ENCODE results near the gene THYN1.
A peak's percentile ranks its signal among the peaks of the same experiment; 100 is the strongest.
"Not testable (repeated sequence)": the region's sequence is repeated elsewhere in the genome, so short reads cannot be mapped to it uniquely, and the experiment has no call there.

The THYN1 gene

DNA sequence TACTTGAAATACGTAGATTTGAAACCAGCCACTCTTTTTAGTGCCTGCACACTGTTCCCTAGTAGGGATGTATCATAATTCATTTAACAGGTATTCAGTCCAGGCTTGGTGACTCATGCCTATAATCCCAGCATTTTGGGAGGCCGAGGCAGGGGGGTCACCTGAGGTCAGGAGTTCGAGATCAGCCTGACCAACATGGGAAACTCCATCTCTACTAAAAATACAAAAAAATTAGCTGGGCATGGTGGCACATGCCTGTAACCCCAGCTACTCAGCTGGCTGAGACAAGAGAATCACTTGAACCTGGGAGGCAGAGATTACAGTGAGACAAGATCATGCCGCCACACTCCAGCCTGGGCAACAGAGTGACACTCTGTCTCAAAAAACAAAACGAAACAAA is 31.2 kb upstream of the THYN1 start:
- H3K9ac ChIP-seq (ENCODE audit: low read depth in 1 of 2, low read length in 2 of 2) = not testable (repeated sequence)

DNA sequence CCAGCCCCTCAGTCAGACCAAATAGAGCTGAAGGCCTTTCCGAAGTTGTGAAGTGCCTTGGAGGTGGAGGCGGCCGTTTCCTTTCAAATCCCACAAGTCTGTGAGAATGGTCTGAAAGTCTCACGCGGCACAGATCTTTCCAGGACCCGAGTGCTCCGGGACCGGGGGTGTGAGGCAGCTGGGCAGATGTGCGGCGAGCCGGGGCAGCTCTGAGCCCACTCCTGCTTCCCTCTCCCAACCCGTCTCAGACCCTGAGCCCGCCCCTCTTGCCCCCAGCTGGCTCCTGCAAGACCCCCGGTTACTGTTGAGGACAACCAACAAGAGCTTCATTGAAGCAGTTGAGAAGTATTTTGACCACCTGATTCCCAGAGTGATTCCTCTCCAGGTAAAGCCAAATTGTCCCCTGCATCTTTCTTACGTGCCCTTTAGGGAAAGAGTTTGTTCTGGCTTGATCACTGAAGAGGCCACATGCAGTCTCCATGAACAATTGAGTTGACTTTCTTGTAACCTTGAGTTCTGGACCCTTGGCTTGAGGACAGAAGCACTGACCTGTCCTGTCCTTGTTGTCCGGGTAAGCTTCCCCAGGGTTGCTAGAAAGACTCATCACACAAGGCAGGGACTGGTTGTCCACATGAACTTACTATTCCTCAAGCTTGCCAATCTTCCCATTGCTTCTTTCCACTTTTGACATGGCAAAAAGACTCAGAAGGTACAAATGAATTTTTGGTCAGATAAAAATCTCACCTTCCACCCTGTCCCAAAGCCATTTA is 30.5 kb upstream of the THYN1 start:
- Histone ChIP-seq H3K36me3 (ENCODE audit: control insufficient read depth in 1 of 2, insufficient read depth in 2 of 2, low read length in 2 of 2) (no peaks in the 10 kb centered on the region), H3K27ac (ENCODE audit: low read depth, low read length) (no peak overlapping the region), H3K4me1 (ENCODE audit: control insufficient read depth in 1 of 2, insufficient read depth in 2 of 2, low read length in 2 of 2) (no peaks in the 10 kb centered on the region), H3K9ac (ENCODE audit: low read depth in 1 of 2, low read length in 2 of 2) (no peak overlapping the region), H3K4me3 (ENCODE audit: low read depth in 1 of 2, low read length in 2 of 2) (no peak overlapping the region), H3K27me3 (ENCODE audit: control insufficient read depth in 1 of 2, insufficient read depth in 2 of 2, low read length in 2 of 2) (peaks cover 3 to 4% of the 10 kb centered on the region in 2 donors), H3K9me3 (ENCODE audit: control insufficient read depth in 1 of 2, low read length in 2 of 2) (no peaks in the 10 kb centered on the region)

More for the DNA sequence above, 31.2 kb upstream of the THYN1 start:
- H3K27ac ChIP-seq (ENCODE audit: low read depth, low read length); H3K4me3 ChIP-seq (ENCODE audit: low read depth in 1 of 2, low read length in 2 of 2); H3K36me3 ChIP-seq (ENCODE audit: control insufficient read depth in 1 of 2, insufficient read depth in 2 of 2, low read length in 2 of 2); H3K9me3 ChIP-seq (ENCODE audit: control insufficient read depth in 1 of 2, low read length in 2 of 2); H3K4me1 ChIP-seq (ENCODE audit: control insufficient read depth in 1 of 2, insufficient read depth in 2 of 2, low read length in 2 of 2); H3K27me3 ChIP-seq (ENCODE audit: control insufficient read depth in 1 of 2, insufficient read depth in 2 of 2, low read length in 2 of 2): not testable (repeated sequence)

DNA sequence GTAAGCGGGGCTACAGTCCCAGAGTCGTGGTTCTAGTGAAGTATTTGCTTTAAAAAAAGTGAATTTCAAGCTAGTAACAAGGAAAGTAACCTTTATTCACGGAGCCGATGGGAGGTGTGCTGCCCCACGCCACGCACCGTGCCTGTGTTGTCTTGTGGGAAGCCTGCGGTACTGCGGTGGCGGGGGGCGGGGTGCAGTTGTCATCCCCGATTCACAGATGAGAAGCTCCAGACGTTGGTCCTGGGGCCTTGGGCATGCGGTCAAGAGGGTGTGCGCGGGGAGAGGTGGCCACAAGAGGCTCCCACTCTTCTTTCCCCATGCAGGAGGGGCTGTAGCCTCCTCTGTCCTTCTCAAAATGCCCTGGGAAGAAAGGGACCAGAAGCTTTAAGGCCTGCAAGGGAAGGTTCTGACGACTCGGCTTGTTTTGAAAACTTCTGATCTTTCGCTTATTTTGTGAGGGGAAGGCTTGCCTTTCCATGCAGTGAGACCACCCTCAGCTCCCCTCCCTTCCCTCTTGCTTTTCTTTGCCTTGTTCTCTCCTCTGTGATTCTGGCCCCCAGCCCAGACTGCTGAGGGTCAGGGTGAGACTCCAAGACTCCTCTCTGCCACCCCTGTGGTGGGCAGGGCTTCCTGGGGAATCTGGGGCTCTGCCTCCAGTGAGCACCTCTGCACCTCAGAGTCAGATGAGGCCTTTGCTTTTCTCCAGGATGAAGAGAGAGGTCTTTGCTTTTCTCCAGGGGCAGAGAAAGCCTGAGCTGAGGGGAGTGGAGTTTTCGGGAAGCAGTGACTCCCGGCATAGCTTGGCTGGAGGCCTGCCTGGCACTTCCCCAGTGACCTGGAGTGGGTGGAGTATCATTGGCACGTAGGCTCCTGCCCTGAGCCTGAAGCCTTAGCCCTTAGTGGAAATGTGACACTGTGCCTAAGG is 29.2 kb upstream of the THYN1 start:
- Histone ChIP-seq H3K9ac (ENCODE audit: low read depth in 1 of 2, low read length in 2 of 2) (no peak overlapping the region), H3K4me1 (ENCODE audit: control insufficient read depth in 1 of 2, insufficient read depth in 2 of 2, low read length in 2 of 2) (no peaks in the 10 kb centered on the region), H3K36me3 (ENCODE audit: control insufficient read depth in 1 of 2, insufficient read depth in 2 of 2, low read length in 2 of 2) (no peaks in the 10 kb centered on the region), H3K9me3 (ENCODE audit: control insufficient read depth in 1 of 2, low read length in 2 of 2) (no peaks in the 10 kb centered on the region), H3K4me3 (ENCODE audit: low read depth in 1 of 2, low read length in 2 of 2) (no peak overlapping the region), H3K27me3 (ENCODE audit: control insufficient read depth in 1 of 2, insufficient read depth in 2 of 2, low read length in 2 of 2) (peaks cover 10 to 14% of the 10 kb centered on the region in 2 donors), H3K27ac (ENCODE audit: low read depth, low read length) (no peak overlapping the region)

DNA sequence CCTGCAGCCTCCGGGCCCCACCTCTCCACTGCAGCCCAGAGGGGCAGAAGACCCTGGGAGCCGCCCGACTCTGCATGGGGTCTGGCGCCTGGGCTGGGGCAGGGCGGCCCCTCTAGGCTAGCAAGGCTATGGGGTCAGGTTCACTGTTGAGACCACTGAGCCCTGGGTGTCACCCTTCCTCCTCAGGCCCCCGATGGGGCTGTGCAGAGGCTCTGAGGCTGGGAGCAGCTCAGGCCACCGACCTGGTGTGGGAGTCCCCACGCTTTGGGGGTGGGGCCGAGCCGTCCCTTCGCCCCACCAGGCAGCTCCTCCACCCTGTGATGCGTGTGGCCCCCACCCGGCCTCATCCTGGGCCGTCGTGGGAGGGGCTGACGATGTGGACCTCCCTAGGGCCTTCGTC is 28.5 kb upstream of the THYN1 start:
- H3K9ac ChIP-seq (ENCODE audit: low read depth in 1 of 2, low read length in 2 of 2); H3K4me1 ChIP-seq (ENCODE audit: control insufficient read depth in 1 of 2, insufficient read depth in 2 of 2, low read length in 2 of 2); H3K27ac ChIP-seq (ENCODE audit: low read depth, low read length); H3K36me3 ChIP-seq (ENCODE audit: control insufficient read depth in 1 of 2, insufficient read depth in 2 of 2, low read length in 2 of 2); H3K4me3 ChIP-seq (ENCODE audit: low read depth in 1 of 2, low read length in 2 of 2); H3K9me3 ChIP-seq (ENCODE audit: control insufficient read depth in 1 of 2, low read length in 2 of 2): not testable (repeated sequence)
- peaks cover 18 to 21% of the 10 kb centered on the region in 2 donors for H3K27me3 ChIP-seq (ENCODE audit: control insufficient read depth in 1 of 2, insufficient read depth in 2 of 2, low read length in 2 of 2)

DNA sequence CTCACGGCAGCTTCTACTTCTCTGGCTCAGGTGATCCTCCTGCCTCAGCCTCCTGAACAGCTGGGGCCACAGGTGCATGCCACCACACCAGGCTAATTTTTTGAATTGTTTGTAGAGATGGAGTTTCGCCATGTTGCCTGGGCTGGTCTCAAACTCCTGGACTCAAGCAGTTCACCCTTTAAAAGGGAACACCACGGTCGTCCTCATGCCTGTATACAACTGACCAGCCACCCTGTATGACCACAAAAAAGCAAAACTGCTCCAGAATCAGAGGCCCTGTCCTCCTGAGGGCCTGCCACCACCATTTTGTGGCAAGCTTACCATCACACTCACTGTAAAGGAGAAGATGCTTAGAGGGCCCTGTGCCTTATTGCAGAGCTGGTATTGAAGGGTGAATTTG is 25.2 kb upstream of the THYN1 start:
- Histone ChIP-seq H3K27me3 (ENCODE audit: control insufficient read depth in 1 of 2, insufficient read depth in 2 of 2, low read length in 2 of 2) (peaks cover 48 to 49% of the 10 kb centered on the region in 2 donors), H3K36me3 (ENCODE audit: control insufficient read depth in 1 of 2, insufficient read depth in 2 of 2, low read length in 2 of 2) (no peaks in the 10 kb centered on the region), H3K4me1 (ENCODE audit: control insufficient read depth in 1 of 2, insufficient read depth in 2 of 2, low read length in 2 of 2) (peaks cover 3 to 10% of the 10 kb centered on the region in 2 donors), H3K4me3 (ENCODE audit: low read depth in 1 of 2, low read length in 2 of 2) (no peak overlapping the region), H3K9ac (ENCODE audit: low read depth in 1 of 2, low read length in 2 of 2) (no peak overlapping the region), H3K9me3 (ENCODE audit: control insufficient read depth in 1 of 2, low read length in 2 of 2) (no peaks in the 10 kb centered on the region), H3K27ac (ENCODE audit: low read depth, low read length) (no peak overlapping the region)

DNA sequence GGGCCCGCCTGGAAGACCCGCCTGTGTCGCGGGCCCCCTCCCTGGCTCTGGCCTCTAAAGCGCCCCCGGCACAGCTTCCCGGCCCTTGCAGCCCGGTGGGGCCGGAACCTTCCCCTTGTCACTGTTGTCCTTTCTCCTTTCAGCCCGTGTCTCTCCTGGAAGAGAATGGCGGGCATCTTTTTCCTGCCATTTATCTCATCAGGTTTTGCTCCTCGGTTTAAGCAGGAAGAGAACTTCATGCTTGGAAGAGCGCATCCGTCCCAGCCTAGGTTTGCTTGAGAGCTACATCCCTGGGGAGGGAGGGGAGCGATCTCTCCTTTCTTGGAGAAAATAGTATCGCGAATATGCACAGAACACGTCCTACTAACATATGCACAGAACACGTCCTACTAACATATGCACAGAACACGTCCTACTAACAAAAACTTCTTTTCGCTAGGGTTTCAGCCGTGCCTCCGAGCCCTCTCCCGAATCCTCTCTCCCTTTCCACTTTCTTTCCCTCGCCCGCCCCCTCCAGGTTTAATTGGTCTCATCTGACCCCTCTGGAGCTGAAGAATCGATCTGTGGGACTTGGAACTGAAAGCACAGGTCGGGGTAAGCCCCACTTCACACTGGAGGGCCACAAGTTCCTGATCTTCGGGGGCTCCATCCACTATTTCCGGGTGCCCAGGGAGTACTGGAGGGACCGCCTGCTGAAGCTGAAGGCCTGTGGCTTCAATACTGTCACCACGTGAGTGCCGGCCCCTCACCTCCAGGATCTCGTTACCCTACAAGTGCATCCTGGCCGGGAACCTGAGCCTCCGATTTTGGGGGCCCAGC is 24.2 kb upstream of the THYN1 start:
- H3K36me3 ChIP-seq (ENCODE audit: control insufficient read depth in 1 of 2, insufficient read depth in 2 of 2, low read length in 2 of 2) = no peaks in the 10 kb centered on the region
- H3K27ac ChIP-seq (ENCODE audit: low read depth, low read length) = no peak overlapping the region
- peaks cover 55 to 58% of the 10 kb centered on the region in 2 donors for H3K27me3 ChIP-seq (ENCODE audit: control insufficient read depth in 1 of 2, insufficient read depth in 2 of 2, low read length in 2 of 2)
- no peak overlapping the region for H3K4me3 ChIP-seq (ENCODE audit: low read depth in 1 of 2, low read length in 2 of 2)
- H3K9me3 ChIP-seq (ENCODE audit: control insufficient read depth in 1 of 2, low read length in 2 of 2) = no peaks in the 10 kb centered on the region
- H3K9ac ChIP-seq (ENCODE audit: low read depth in 1 of 2, low read length in 2 of 2) = no peak overlapping the region
- peaks cover 3 to 10% of the 10 kb centered on the region in 2 donors for H3K4me1 ChIP-seq (ENCODE audit: control insufficient read depth in 1 of 2, insufficient read depth in 2 of 2, low read length in 2 of 2)

DNA sequence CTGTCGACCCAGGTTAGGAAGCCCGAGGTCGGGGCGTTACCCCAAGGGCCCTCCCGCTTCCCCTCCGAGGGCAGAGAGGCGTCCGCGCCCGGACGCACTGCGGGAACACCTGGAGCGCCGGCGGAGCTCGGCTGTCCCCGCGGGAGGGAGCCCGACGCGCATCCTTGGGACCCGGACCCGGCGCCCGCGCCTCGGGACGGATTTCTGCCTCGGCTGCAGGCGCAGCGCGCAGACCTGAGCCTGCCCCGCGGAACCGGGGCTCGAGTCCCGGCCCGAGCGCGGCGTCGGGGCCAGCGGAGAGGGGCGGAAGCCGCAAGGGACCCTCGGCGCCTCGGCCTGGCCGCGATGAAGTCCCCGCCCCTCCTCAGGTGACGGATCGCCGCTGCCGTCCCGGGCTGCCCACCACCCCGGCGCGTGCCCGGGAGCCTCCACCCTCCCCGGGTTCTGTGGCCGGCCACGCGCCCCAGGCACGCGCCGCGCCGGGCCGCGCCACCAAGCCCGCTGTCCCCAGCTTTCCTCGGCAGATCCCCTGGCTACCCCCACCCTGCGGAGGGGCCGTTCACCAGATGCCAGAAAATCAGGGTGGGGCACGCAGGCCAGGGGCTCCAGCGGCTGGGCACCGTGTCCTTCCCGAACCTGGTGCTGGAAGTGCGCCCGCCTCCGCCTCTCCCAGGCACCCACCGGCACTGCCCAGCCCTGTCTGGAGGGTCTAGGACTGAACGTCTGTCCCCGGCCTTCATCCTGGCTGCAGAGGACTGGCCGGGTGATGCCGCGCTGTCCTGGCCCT is 23.4 kb upstream of the THYN1 start:
- peak overlapping the region; percentile 63 to 66 for H3K4me3 ChIP-seq (ENCODE audit: low read depth in 1 of 2, low read length in 2 of 2)
- H3K27ac ChIP-seq (ENCODE audit: low read depth, low read length) = no peak overlapping the region
- no peaks in the 10 kb centered on the region for H3K36me3 ChIP-seq (ENCODE audit: control insufficient read depth in 1 of 2, insufficient read depth in 2 of 2, low read length in 2 of 2)
- peaks cover 60 to 64% of the 10 kb centered on the region in 2 donors for H3K27me3 ChIP-seq (ENCODE audit: control insufficient read depth in 1 of 2, insufficient read depth in 2 of 2, low read length in 2 of 2)
- no peak overlapping the region for H3K9ac ChIP-seq (ENCODE audit: low read depth in 1 of 2, low read length in 2 of 2)
- H3K9me3 ChIP-seq (ENCODE audit: control insufficient read depth in 1 of 2, low read length in 2 of 2) = no peaks in the 10 kb centered on the region
- H3K4me1 ChIP-seq (ENCODE audit: control insufficient read depth in 1 of 2, insufficient read depth in 2 of 2, low read length in 2 of 2) = peaks cover 3 to 10% of the 10 kb centered on the region in 2 donors

DNA sequence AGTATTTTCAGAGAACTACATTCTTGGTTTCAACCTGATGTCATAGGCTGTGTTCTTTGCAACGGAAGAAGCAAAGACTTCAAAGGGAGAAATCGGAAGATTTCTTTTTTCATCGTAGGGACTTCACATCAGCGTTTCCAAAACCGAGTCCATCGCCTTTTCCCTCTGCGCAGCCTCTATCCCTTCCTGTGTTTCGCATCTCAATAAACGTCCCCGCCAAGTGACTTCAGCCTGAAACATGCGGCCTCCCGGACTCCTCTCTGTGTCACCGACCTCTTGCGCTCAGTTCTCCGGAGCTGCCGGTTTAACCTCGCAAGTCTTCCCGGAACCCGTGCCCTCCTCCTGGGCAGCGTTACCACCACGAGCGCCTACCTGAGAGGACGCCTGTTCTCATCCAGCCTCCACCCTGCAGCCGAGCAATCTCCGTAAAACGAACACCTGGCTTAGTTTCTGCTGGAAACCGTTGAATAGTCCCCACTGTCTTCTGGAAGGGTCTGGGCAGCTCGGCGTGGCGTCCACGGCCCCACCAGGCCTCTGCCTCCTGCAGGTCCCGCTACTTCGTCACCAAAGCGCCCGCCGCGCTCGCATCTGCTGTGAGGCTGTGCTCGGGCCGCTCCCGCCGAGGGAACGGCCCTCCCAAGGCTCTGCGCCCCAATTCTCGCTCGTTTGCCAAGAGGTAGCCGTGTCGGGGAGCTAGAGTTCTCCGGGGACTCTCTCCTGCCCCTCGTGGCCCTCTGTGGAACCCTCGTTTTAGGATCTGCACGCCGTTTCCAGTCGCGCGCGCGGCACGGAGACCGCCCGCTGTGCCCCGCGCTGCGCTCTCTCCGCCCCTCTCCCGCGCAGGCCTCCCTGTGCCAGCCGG is 22.6 kb upstream of the THYN1 start, which contains the start of gene GLB1L3:
TSS of gene GLB1L3 (plus strand) at position 846 of the 862 bp plus-strand sequence. CDS start 362 bp downstream, outside the sequence.
- peak within 1 kb of the TSS in 1 of 2 donors; percentile 32 for H3K9ac ChIP-seq (ENCODE audit: low read depth in 1 of 2, low read length in 2 of 2)
- H3K4me3 ChIP-seq (ENCODE audit: low read depth in 1 of 2, low read length in 2 of 2) = peak within 1 kb of the TSS; percentile 63 to 66
- H3K27ac ChIP-seq (ENCODE audit: low read depth, low read length) = no peak within 1 kb of the TSS
- H3K4me1 ChIP-seq (ENCODE audit: control insufficient read depth in 1 of 2, insufficient read depth in 2 of 2, low read length in 2 of 2) = peaks cover 3 to 10% of the 10 kb centered on the region in 2 donors
- H3K36me3 ChIP-seq (ENCODE audit: control insufficient read depth in 1 of 2, insufficient read depth in 2 of 2, low read length in 2 of 2) = no peaks in the 10 kb centered on the region
- no peaks in the 10 kb centered on the region for H3K9me3 ChIP-seq (ENCODE audit: control insufficient read depth in 1 of 2, low read length in 2 of 2)
- H3K27me3 ChIP-seq (ENCODE audit: control insufficient read depth in 1 of 2, insufficient read depth in 2 of 2, low read length in 2 of 2) = peaks cover 63 to 68% of the 10 kb centered on the region in 2 donors
